RKO (cell line): ENCODE measurements around the gene NSF.
"Not testable (repeated sequence)": the region's sequence is repeated elsewhere in the genome, so short reads cannot be mapped to it uniquely, and the experiment has no call there.

ENCODE experiments used
- DNase-seq: peaks from one replicate; pipeline ENCODE4 v3.0.0-alpha.2; 2016; ENCODE audit warnings: low spot score

NSF gene

GRCh38 chr17:46756081-46756735 is 165.7 kb downstream of the NSF start:
- no peak for DNase-seq

DNA sequence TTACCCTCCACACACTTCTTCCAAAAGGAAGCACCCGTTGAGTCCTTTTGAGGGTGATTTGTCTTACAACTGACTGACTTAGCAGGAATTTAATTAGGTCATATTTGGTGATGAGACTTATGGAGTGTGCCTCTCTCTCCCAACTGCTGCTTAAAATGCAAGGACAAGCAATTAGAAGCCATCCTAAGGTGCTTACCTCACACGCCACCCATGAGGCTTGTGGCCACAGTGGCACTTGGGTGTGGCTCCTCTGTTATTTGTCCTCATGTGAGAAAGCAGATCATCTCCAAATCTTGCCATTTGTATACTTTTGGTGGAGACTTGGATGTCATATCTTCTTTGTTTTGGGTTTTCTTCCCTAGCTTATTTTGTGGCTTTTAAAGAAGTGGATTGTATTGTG is 166.4 kb downstream of the NSF start:
- DNase-seq: no peak

GRCh38 chr17:46757588-46757987 is 167.1 kb downstream of the NSF start:
- not testable (repeated sequence) for DNase-seq

DNA sequence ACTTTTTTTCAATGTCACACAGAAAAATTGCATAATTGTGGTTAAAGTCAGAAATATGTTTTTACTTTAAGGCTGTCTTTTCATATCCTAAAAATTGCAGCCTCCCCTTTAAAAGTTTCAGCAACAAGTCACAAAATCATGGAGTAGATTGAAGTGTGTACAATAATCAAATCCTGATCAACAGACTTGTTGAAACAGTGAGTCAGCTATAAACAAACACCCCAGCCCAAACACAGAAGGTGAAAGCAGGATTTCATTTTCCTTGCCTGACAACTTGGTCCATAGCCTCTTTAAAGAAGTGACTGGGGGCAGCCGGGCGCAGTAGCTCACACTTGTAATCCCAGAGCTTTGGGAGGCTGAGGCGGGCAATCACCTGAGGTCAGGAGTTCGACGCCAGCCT is 168.1 kb downstream of the NSF start:
- no peak for DNase-seq

DNA sequence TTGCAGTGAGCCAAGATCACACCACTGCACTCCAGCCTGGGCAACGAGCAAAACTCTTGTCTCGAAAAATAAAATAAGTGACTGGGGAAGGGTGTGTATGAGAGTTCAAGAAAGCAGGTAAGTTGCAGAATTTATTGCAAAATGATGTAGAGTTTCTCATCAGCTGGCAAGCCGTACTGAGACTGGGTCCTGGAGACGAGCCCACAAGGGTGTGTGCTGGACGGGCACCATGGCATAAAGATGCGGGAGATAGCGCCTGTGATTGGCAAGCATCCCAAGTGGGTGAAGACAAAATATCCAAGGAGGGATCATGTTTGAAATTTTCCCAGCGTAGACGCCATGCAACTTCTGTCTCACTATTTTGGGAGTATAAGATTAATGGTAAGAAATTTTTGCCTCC is 168.7 kb downstream of the NSF start:
- DNase-seq: no peak

GRCh38 chr17:46763416-46763815 is 172.9 kb downstream of the NSF start:
- no peak for DNase-seq

DNA sequence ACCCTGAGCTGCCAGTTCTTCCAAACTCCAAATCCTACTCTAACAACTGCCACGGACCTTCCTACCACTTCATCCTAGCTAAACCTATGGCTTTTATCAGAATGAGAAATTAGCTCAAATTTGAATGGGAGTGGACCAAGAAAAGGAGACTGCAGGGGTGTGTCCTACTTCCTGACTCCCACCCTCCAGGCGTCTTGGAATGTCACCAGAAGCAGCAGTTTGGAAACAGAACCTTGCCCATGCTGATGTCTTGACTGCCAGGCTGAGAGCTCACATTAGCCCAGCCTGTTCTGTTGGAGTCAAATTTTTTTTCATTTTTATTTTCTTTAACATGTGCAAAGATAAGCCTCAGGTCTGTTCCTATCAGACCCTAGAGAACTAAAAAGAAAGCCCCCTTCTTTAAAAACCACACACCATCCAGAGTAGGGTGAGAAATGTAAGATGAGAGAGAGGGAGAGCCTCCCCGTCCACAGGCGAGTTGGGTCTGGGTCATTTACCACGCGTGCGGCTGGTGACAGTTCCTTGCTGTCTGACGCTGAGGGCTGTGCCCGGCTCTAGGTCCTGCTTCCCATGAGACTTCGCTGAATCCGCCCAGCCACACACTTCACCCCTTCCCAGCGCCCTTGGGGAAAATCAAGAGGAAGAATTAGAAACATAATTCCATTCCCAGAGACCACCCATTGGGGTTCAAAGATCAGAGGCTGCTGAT is 173.7 kb downstream of the NSF start:
- DNase-seq: no peak

GRCh38 chr17:46764709-46765401 is 174.4 kb downstream of the NSF start:
- no peak for DNase-seq

DNA sequence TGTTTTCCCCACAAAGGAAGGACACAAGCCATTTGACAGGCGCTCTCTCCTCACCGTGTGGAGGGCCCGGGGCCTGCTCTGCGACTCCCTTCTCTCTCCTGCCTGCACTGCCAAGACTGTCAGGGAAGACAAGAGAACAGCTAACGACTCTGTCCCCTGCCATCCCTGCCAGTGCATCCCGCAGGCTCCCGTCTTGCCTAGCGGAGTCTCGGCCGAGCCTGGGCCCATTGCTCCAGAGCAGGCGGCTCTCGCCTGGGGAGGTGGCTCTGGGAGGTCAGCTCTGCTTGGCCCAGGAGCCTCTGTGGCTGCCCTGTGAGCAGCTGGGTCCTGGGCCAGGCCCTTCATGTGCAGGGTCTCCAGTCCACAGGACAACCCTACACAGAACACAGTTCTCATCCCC is 175.0 kb downstream of the NSF start:
- no peak for DNase-seq

DNA sequence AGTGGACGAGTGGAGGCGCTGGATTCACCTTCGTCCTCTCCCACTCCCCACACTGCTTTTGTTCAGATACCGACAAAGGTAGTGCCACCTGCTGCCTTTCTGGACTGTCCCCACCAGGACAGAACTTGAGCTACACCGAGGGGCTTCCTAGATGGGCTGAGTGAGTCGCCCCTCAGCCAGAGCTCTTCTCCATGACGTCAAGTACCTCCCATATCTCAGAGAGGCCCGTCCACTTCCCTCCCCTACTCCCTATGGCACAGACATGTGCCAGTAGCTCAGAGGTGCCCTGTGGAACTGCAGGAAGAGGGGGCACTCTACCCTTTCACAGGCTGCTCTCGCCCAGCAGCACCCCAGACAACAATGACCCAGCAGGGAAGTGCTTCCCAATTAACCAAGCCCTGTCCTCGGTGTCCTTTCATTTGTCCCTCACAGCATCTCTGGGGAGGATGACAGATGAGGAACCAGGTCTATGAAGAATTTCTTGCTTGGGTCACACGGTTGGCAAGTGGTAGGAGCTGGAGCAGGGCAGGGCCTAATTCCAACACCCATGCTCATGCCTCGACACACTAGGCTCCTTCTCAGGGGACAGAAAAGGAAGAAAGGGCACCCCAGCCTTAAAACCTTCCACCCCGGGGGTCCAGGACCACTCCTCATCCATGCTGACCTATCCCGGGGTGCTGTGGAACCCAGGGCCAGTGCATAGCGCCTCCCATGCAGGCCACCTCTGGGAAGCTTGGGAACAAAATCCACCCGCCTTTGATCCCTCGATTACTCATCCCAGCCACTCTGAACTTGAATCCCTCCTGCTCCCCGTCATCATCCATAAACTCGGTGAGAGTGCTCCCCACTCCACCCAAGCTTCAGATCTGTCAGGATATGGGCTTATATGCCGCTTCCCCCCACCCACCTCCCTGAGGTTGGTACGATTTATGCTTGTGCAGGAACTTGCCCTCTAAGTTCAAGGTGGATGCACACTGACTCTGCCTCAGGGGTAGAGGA is 176.3 kb downstream of the NSF start:
- no peak for DNase-seq

- no peak for DNase-seq
Observed at GRCh38 chr17:46768540-46768870, 178.0 kb downstream of the NSF start.

DNA sequence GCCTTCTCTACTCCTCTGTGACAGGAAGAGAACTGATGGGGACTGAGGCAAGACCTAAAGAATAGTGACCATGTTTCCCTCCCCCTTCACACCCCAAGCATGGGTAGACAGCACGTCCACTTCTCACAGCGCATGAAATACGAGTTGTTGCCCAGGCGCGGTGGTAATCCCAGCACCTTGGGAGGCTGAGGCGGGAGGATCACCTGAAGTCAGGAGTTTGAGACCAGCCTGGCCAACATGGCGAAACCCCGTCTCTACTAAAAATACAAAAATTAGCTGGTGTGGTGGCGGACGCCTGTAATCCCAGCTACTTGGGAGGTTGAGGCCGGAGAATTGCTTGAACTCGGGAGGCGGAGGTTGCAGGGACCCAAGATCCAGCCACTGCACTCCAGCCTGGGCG is 178.4 kb downstream of the NSF start:
- DNase-seq: not testable (repeated sequence)

- DNase-seq: no peak
Observed at GRCh38 chr17:46769531-46770438, 179.3 kb downstream of the NSF start.

DNA sequence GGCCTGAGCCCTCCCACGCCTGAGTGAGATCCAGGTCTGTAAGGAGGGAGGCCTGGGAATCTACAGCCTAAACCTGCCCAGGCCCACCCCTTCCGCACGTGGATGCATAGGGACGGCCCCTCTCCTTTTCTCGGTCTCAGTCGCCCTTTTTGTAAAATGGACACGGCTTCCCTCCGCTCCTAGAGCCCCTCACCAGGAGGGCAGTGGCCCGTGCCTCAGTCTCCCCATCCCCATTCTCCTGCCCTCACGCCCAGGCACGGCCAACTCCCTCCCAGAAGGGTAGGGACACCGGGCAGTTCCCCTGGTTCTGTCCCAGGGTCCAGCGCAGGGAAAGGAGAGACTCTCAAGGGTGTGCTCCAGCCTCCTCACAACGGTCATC is 180.0 kb downstream of the NSF start:
- DNase-seq: no peak

DNA sequence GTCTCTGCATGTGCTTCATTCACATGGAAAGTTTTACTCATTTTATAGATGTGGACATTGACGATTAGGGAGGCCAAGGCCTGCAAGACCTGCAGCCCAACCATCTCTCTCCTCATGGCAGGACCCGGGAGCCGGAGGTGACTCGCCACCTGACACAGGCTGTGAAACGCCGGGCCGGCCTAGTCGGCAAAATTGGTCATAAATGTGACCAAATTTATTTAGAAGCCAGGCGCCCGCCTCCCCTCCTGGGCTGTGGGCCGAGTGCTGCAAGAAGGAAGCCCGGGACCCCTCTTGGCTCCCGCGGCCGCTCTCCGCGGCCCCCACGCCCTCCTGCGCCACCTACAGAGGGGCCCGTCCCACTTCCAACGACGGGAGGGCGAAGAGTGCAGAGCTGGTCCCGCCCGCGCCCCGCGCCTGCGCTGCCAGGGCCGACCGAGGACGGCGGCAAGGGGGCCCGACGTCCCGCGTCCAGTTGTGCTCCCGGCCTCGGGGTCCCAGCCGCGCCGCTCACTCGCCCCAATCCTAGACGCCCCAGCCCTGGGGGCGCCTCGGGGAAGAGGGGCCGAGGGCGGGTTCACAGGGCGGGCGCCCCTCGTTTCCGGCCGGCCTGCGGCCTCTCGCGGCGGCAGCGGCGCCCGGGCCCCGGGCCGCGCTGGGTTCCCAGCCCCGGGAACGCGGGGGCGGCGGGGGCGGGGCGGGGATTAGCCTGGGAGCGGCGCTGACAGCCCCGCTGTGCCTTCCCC is 180.5 kb downstream of the NSF start:
- peak; percentile 59 for DNase-seq

DNA sequence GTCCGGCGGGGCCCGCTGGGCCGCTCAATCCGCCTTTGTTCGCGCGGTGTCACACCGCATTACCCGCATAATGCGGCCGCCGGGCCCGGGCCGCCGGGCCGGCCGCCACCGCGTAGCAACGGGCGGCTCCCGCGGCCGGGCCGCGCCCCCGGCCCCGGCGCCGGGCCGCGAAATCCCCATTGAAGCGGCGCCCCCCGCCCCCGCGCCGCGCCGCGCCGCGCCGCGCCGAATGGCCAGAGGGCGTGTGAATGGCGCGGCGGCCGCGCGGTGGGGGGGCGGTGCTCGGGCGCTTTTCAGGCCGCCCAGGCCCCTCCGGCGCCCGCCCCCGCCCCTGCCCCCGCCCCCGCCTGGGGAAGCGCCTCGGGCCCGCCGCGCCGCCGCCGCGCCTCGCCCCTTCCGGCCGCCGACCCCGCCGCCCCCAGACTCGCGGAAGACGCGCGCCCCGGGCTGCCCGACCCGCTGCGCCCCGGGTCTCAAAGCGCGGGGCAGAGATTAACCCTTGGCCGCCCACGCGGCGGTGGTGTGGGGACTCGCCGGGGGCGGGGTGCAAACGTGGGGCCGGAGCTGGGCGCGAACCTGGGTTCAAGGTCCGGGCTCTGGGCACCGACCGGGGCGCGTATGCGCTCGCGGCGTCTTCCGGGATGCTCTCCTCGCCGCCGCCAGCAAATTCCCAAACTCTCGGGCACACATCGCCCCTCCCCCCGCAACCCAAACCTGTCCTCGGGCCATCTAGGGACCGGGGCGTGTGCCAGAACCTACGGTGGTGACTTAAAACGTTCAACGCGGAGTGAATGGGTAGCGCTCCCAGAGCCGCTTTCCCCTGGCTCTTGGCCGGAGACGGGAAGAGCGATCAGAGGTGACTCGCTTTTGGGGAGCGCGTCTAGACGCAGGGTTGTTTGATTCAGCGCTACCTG is 181.3 kb downstream of the NSF start:
- peak; percentile 78 for DNase-seq

DNA sequence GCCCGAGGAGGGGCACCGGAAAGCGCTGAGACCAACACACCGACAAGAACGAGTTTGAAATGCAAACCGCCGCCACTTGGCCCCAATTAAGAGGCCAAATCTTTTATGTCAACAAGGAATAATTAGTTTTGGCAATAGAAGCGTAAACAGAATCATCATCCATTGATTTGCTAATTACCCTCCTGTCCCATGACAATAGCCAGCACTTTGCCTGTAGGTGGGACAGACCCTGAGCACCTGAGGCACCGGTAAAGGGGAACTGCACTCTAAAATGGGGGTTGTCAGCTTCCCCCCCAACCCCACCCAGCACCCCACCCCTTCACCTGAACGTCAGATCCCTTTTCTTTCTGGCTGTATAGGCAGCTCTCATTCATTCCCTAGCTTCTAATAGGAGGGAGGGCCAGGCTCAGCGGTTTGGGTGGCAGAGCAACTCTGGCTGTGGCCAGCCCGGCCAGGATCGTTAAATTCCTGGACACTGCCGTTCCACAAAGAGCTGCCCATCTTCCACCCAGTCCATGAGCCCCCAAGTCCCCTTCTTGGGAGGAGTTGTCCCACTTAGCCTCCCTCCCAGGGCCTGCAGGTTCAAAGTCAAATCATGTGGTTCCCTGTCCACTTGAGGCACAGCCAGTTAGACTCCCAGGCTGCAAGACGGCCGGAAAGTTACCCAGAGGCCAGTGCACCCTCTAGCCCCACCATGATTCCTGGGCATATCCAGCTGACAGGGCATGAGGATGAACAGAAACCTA is 182.2 kb downstream of the NSF start:
- DNase-seq: no peak

- DNase-seq: no peak
Observed at GRCh38 chr17:46773221-46773605, 182.7 kb downstream of the NSF start.

DNA sequence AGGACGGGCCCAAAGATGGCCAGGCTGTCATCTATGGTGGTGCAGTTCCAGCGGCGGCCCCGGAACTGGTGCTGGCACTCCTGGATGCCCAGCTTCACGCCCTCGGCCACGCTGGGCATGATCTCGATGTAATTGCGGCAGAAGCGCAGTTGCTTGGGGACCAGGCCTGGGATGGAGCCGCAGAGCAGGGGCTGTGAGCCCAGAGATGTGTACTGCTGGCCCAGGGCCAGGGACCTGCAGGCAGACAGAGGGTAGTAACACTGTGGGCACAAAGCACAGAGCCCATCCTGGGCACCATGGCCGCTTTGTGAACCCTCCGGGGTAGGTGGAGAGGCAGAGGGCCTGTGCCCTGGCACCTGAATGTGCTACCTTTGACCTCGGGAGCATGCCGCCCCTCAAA is 183.2 kb downstream of the NSF start:
- DNase-seq: no peak
